ENCODE data around the gene RSL24D1.

Gene RSL24D1

DNA sequence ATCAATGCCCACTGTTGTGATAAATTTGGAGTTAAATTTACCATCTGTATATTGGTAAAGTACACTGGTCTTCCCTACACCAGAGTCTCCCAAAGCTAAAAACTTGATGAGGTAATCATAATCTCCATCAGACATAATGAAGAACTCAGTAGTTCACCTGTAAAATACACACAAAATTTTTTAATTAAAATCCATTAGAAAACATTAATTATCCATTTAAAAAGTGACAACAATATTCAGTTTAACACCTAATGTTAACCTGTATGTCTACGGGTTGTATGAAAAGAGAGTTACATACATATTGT is 38.0 kb upstream of the RSL24D1 start:
- H4K20me1 ChIP-seq (ENCODE audit: insufficient read depth, low read length), result no peaks in the 10 kb centered on the region
- DNase-seq, result no peak
- H3K9me3 ChIP-seq (replicated peaks; ENCODE audit: insufficient read depth, low read length), result no peaks in the 10 kb centered on the region
- H3K4me1 ChIP-seq (ENCODE audit: low read length), result peaks cover 18% of the 10 kb centered on the region
- no peaks in the 10 kb centered on the region; the same call in 1 of the 2 replicates for H3K36me3 ChIP-seq (replicated peaks; ENCODE audit: insufficient read depth, low read length)
- no peak overlapping the region for H2AFZ ChIP-seq (ENCODE audit: low read length)
- no peak for TF ChIP-seq EZH2 (optimal IDR thresholded peaks at IDR 0.05; ENCODE audit: low read depth, low read length)
- TF ChIP-seq, protein P1, sequence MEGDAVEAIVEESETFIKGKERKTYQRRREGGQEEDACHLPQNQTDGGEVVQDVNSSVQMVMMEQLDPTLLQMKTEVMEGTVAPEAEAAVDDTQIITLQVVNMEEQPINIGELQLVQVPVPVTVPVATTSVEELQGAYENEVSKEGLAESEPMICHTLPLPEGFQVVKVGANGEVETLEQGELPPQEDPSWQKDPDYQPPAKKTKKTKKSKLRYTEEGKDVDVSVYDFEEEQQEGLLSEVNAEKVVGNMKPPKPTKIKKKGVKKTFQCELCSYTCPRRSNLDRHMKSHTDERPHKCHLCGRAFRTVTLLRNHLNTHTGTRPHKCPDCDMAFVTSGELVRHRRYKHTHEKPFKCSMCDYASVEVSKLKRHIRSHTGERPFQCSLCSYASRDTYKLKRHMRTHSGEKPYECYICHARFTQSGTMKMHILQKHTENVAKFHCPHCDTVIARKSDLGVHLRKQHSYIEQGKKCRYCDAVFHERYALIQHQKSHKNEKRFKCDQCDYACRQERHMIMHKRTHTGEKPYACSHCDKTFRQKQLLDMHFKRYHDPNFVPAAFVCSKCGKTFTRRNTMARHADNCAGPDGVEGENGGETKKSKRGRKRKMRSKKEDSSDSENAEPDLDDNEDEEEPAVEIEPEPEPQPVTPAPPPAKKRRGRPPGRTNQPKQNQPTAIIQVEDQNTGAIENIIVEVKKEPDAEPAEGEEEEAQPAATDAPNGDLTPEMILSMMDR (IDR thresholded peaks at IDR 0.05; ENCODE audit: low read length), result no peak
- TF ChIP-seq EZH2phosphoT487 (IDR thresholded peaks at IDR 0.05; ENCODE audit: low read length), result no peak
- no peaks in the 10 kb centered on the region for H3F3A ChIP-seq (ENCODE audit: insufficient read depth, low read length)
- peaks cover 14% of the 10 kb centered on the region for H3K79me2 ChIP-seq (ENCODE audit: low read length)
- H3K27ac ChIP-seq (ENCODE audit: low read length), result no peak overlapping the region
- no peak overlapping the region for H3K9ac ChIP-seq (ENCODE audit: low read length)
- H3K4me2 ChIP-seq (ENCODE audit: low read depth, low read length), result no peak overlapping the region
- no peaks in the 10 kb centered on the region for H3K9me2 ChIP-seq (replicated peaks; ENCODE audit: insufficient read depth, low read length)
- no peak overlapping the region for H3K4me3 ChIP-seq (ENCODE audit: low read length)
- H3K27me3 ChIP-seq (replicated peaks; ENCODE audit: insufficient read depth, low read length), result no peaks in the 10 kb centered on the region

DNA sequence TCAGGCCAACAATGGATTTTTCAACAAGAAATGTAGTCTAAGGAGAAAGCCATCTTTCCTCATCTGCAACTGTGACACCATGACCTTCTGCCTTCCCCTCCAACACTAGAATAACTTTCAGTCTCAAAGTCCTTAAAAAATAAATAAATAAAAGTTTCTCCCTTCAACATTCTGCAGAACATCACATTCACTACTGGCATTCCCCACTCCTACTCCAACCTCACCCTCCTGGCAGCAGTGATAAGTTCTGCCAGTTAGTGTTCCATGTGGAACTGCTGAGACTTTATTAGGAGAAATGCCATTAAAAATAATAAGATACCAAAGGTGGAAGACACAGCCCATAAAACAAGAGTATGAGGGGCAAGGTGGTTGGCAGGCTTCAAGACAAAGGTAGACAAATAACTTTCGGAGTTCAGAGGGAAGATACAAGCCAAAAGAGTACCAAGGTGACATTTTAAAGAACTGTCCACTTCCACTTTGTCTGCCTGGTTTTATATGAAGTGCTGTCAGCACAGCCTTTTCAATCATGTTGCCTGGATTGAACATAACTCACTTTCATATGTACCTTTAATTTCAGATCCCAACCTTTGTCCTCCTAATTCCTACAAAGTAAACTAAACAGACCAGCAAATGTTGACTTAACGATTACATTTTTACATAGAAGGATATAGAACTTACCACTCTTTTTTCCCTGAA is 37.5 kb upstream of the RSL24D1 start:
- Histone ChIP-seq H2AFZ (ENCODE audit: low read length) (no peak overlapping the region), H3K9me2 (replicated peaks; ENCODE audit: insufficient read depth, low read length) (no peaks in the 10 kb centered on the region), H3K9ac (ENCODE audit: low read length) (no peak overlapping the region), H4K20me1 (ENCODE audit: insufficient read depth, low read length) (no peaks in the 10 kb centered on the region), H3K27me3 (replicated peaks; ENCODE audit: insufficient read depth, low read length) (no peaks in the 10 kb centered on the region), H3K4me3 (ENCODE audit: low read length) (no peak overlapping the region), H3K79me2 (ENCODE audit: low read length) (peaks cover 11% of the 10 kb centered on the region; the same call in 1 of the 2 replicates), H3K9me3 (replicated peaks; ENCODE audit: insufficient read depth, low read length) (no peaks in the 10 kb centered on the region), H3K36me3 (replicated peaks; ENCODE audit: insufficient read depth, low read length) (no peaks in the 10 kb centered on the region; the same call in 1 of the 2 replicates), H3K4me1 (ENCODE audit: low read length) (peaks cover 18% of the 10 kb centered on the region), H3F3A (ENCODE audit: insufficient read depth, low read length) (no peaks in the 10 kb centered on the region), H3K4me2 (ENCODE audit: low read depth, low read length) (no peak overlapping the region), H3K27ac (ENCODE audit: low read length) (no peak overlapping the region)
- no peak for DNase-seq
- TF ChIP-seq EZH2phosphoT487 (IDR thresholded peaks at IDR 0.05; ENCODE audit: low read length) (no peak), EZH2 (optimal IDR thresholded peaks at IDR 0.05; ENCODE audit: low read depth, low read length) (no peak)
- TF ChIP-seq, protein P1 (IDR thresholded peaks at IDR 0.05; ENCODE audit: low read length), result no peak

DNA sequence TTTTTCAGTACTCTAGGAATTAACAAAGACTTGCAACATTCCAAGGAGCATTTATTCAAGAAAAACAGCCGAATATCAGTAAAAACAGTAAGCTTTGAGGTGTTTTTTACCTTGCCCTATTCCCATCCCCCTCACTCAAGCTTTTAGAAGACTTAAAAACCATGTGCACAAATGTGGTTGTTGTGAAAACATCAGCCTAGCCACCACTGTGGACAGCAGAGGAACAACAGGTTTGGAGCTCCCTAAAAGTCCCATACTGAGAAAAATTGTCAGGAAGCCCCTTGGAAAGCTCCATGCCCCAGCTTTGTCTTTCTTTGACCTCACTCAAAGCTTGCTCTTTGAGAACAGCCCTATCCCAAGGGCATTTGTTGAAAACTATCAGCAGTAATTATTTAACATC is 34.7 kb upstream of the RSL24D1 start:
- peaks cover 10% of the 10 kb centered on the region; the same call in 1 of the 2 replicates for H3K4me1 ChIP-seq (ENCODE audit: low read length)
- H3K9me3 ChIP-seq (replicated peaks; ENCODE audit: insufficient read depth, low read length), result no peaks in the 10 kb centered on the region
- TF ChIP-seq EZH2phosphoT487 (IDR thresholded peaks at IDR 0.05; ENCODE audit: low read length), result no peak
- TF ChIP-seq, protein P1 (IDR thresholded peaks at IDR 0.05; ENCODE audit: low read length), result no peak
- TF ChIP-seq EZH2 (optimal IDR thresholded peaks at IDR 0.05; ENCODE audit: low read depth, low read length), result no peak
- H3K36me3 ChIP-seq (replicated peaks; ENCODE audit: insufficient read depth, low read length), result no peaks in the 10 kb centered on the region; the same call in none of the 2 replicates
- no peaks in the 10 kb centered on the region for H3K27me3 ChIP-seq (replicated peaks; ENCODE audit: insufficient read depth, low read length)
- H3K79me2 ChIP-seq (ENCODE audit: low read length), result peaks cover 3% of the 10 kb centered on the region; the same call in 1 of the 2 replicates
- H3K4me2 ChIP-seq (ENCODE audit: low read depth, low read length), result no peak overlapping the region
- no peak overlapping the region for H3K9ac ChIP-seq (ENCODE audit: low read length)
- no peaks in the 10 kb centered on the region for H4K20me1 ChIP-seq (ENCODE audit: insufficient read depth, low read length)
- H3K27ac ChIP-seq (ENCODE audit: low read length), result no peak overlapping the region
- no peak for DNase-seq
- H3K9me2 ChIP-seq (replicated peaks; ENCODE audit: insufficient read depth, low read length), result no peaks in the 10 kb centered on the region
- H2AFZ ChIP-seq (ENCODE audit: low read length), result no peak overlapping the region
- no peak overlapping the region for H3K4me3 ChIP-seq (ENCODE audit: low read length)
- H3F3A ChIP-seq (ENCODE audit: insufficient read depth, low read length), result no peaks in the 10 kb centered on the region

All from MM.1S (cell line).